Retinal pigment epithelial cell (primary cell): ENCODE results near the gene DPEP2.
"Not testable (repeated sequence)": the region's sequence is repeated elsewhere in the genome, so short reads cannot be mapped to it uniquely, and the experiment has no call there.

Source experiments
- DNase-seq: peaks from one replicate; pipeline ENCODE4 v3.0.0-alpha.2; 2010; ENCODE audit warnings: low read depth
- H3K4me3 ChIP-seq: 2 replicates; pipeline ENCODE4 v1.5.1; 2011; ENCODE audit warnings: mild to moderate bottlenecking, low read length, control low read depth, moderate library complexity
- TF ChIP-seq, protein P1 (sequence below): conservative IDR thresholded peaks from 2 replicates; pipeline ENCODE4 v1.5.1; 2011; ENCODE audit warnings: low read depth, low read length, control low read depth, inconsistent platforms

The DPEP2 gene

DNA sequence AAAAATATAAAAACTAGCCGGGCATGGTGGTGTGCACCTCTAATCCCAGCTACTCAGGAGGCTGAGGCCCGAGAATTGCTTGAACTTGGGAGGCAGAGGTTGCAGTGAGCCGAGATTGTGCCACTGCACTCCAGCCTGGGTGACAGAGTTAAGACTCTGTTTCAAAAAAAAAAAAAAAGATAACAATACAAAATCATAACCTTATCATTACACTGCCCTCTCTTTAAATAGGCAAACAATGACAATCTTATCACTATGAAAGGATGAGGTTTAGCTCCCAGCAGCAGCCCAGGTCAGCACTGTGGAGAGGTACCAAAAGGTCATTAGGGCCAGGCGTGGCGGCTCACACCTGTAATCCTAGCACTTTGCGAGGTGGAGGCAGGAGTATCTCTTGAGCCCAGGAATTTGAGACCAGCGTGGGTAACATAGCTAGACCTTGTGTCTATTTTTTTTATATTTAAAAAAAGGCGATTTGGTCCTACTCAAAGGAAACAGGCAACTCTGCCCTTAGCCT lies 19.9 kb upstream of the DPEP2 start:
- TF ChIP-seq, protein P1, sequence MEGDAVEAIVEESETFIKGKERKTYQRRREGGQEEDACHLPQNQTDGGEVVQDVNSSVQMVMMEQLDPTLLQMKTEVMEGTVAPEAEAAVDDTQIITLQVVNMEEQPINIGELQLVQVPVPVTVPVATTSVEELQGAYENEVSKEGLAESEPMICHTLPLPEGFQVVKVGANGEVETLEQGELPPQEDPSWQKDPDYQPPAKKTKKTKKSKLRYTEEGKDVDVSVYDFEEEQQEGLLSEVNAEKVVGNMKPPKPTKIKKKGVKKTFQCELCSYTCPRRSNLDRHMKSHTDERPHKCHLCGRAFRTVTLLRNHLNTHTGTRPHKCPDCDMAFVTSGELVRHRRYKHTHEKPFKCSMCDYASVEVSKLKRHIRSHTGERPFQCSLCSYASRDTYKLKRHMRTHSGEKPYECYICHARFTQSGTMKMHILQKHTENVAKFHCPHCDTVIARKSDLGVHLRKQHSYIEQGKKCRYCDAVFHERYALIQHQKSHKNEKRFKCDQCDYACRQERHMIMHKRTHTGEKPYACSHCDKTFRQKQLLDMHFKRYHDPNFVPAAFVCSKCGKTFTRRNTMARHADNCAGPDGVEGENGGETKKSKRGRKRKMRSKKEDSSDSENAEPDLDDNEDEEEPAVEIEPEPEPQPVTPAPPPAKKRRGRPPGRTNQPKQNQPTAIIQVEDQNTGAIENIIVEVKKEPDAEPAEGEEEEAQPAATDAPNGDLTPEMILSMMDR = no peak
- H3K4me3 ChIP-seq = no peak overlapping the region
- no peak for DNase-seq

DNA sequence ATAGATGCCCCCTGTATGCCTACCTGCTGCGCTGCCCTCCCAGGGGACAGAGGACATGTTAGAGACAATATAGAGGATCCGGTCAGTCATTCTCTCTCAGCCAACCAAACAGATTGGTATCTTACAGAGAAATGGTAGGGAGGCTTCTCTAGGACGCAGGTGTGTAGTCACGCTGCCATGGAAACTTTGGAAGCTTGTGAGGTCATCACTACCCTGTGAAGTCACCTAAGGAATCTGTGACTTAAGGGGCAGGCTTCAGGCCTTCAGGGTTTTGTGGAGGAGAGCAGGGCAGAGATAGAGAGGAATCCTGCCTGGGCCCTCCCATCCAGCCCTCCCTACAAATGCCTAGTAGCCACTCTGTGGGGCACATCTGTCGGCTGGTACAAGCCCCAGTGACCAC lies 16.4 kb upstream of the DPEP2 start, which contains the start of gene DPEP2NB:
TSS of gene DPEP2NB (minus strand) at position 231 of the 400 bp plus-strand sequence. CDS start at position 90, 141 bp downstream.
- DNase-seq = no peak
- TF ChIP-seq, protein P1 = no peak
- no peak within 1 kb of the TSS for H3K4me3 ChIP-seq

DNA sequence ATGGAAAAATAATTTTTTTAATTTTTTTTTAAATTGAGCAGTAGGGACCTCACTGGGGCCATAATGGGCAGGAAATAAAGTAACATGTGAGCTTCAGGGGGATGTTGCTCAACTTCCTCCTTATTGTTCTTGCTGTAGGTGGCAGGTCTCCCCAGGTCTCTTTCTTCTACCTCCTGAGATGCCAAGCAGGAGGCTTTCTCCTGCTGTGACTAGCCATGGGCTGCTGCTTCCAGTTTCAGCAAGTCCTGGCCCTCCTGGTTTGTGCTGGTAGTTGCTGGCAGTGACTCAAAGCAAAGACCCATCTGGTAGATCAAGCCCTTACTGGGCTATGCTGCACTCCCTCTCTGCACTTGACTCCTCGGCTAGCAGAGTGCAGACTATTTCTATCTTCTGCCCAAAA lies 14.2 kb upstream of the DPEP2 start:
- DNase-seq = no peak
- TF ChIP-seq, protein P1 = no peak
- no peak overlapping the region for H3K4me3 ChIP-seq

DNA sequence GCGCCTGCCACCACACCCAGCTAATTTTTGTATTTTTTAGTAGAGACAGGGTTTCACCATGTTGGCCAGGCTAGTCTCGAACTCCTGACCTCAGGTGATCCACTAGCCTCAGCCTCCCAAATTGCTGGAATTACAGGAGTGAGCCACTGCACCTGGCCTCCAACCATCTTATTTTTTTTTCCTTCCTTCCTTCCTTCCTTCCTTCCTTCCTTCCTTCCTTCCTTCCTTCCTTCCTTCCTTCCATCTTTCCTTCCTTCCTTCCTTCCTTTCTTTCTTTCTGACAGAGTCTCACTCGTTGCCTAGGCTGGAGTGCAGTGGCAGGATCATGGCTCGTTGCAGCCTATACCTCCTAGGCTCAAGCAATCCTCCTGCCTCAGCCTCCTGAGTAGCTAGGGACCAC lies 10.6 kb upstream of the DPEP2 start:
- H3K4me3 ChIP-seq, DNase-seq: not testable (repeated sequence)

DNA sequence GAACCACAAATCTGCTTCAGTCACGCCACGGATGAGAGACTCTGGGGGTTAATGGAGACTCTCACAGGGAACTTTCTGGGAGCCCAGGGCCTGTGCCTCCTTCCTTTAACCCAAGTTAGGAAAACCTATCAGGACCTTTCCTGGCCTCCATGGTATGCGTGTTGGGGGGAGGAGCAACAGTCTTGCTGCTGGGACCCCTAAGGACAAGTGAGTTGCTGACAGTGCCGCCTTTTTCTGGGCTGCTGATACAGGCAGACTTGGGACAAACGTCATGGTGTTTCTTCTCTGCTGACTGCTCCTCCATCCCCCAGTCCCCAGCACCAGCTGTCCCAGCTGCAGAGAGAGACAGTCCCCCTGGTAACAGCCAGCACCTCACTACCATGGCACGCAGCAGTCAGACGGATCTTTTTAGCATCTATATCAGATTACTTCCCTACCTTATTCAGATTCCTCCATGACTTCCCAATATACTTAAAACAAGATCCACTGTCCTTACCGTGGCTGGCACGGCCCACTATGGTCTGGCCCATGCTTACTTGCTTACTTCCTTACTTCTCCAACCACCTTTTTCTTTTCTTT lies 10.0 kb upstream of the DPEP2 start:
- no peak overlapping the region for H3K4me3 ChIP-seq
- TF ChIP-seq, protein P1 = no peak
- DNase-seq = no peak

DNA sequence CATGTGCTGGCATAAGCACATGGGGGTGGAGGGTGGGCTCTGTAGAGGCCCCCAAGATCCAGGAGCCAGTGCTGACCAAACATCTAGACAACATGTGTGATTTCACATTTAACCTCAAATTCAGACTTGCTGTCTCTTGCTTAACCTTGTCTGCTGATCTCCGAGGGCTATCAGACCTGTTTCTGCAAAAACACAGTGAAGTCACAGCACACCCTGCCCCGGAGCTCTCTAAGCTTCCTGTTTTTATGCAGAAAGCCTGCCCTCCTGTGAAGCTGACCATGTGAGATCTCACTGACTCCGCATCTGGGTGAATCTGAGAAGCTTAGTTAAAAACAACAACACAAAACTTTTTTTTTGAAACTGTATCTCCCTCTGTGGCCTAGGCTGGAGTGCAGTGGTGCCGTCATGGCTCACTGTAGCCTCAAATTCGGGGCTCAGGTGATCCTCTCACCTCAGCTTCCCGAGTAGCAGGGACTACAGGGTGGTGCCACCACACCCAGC lies 6.6 kb upstream of the DPEP2 start:
- DNase-seq = no peak
- H3K4me3 ChIP-seq = no peak overlapping the region
- TF ChIP-seq, protein P1 = no peak

DNA sequence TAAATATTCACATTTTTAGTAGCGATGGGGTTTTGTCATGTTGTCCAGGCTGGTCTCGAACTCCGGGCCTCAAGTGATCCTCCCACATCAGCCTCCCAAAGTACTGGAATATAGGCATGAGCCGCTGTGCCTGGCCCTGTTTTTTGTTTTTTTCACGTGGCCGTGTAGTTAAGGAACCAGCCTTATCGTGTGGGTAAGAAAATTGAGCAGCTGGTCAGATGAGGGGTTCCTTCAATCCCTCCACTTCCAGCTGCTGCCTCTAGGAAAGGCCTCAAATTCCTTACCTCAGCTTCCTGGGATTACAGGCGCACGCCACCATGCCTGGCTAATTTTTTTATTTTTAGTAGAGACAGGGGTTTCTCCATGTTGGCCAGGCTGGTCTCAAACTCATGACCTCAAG lies 5.9 kb upstream of the DPEP2 start:
- TF ChIP-seq, protein P1 = no peak
- H3K4me3 ChIP-seq = no peak overlapping the region
- no peak for DNase-seq
